ENCODE results near the gene ABCF2. TPM values are rescaled to one million over a fixed set of nuclear protein-coding genes. Genes with fewer than 3 reads are reported as not detected.

Gene ABCF2
- total RNA-seq, 2 donors from 2014 or later = 25.6 to 38.3 TPM

GRCh38 chr7:151246851-151247580, 20.0 kb upstream of the ABCF2 start:
- Histone ChIP-seq H3K27me3 (peaks cover 36% of the 10 kb centered on the region), H3K36me3 (no peaks in the 10 kb centered on the region), H3K9me3 (no peaks in the 10 kb centered on the region), H3K9ac (ENCODE audit: low read depth in 2 of 2, low read length in 2 of 2) (peak overlapping the region; percentile 27 to 51), H3K4me1 (peaks cover 8% of the 10 kb centered on the region), H3K27ac (no peak overlapping the region), H3K4me3 (peak overlapping the region; percentile 47)
- TF ChIP-seq CTCF (IDR thresholded peaks at IDR 0.05) = no peak
- intact Hi-C loops (cut with DNase I) = loop anchor here (10.0 kb wide), 1 partner anchor 122 kb away; no protein-coding TSS in a partner anchor
- no peak for DNase-seq

- intact Hi-C loops (cut with DNase I) = loop anchor here (10.0 kb wide), 1 partner anchor 121 kb away; no protein-coding TSS in a partner anchor
- Histone ChIP-seq H3K36me3 (no peaks in the 10 kb centered on the region), H3K9ac (ENCODE audit: low read depth in 2 of 2, low read length in 2 of 2) (no peak overlapping the region), H3K4me3 (no peak overlapping the region), H3K27me3 (peaks cover 33% of the 10 kb centered on the region), H3K9me3 (no peaks in the 10 kb centered on the region), H3K4me1 (peaks cover 8% of the 10 kb centered on the region), H3K27ac (no peak overlapping the region)
- no peak for DNase-seq
- no peak for TF ChIP-seq CTCF (IDR thresholded peaks at IDR 0.05)
Measured at GRCh38 chr7:151246102-151246850, 19.3 kb upstream of the ABCF2 start.

- H3K36me3 ChIP-seq = no peaks in the 10 kb centered on the region
- no peak overlapping the region for H3K27ac ChIP-seq
- intact Hi-C loops (cut with DNase I) = loop anchor here (10.0 kb wide), 1 partner anchor 121 kb away; no protein-coding TSS in a partner anchor
- peaks cover 32% of the 10 kb centered on the region for H3K27me3 ChIP-seq
- H3K4me1 ChIP-seq = peaks cover 8% of the 10 kb centered on the region
- no peak for DNase-seq
- H3K4me3 ChIP-seq = peak overlapping the region; percentile 32
- TF ChIP-seq CTCF (IDR thresholded peaks at IDR 0.05) = peak; percentile 66
- H3K9ac ChIP-seq (ENCODE audit: low read depth in 2 of 2, low read length in 2 of 2) = no peak overlapping the region
- H3K9me3 ChIP-seq = no peaks in the 10 kb centered on the region
Measured at GRCh38 chr7:151245360-151246101, 18.5 kb upstream of the ABCF2 start.

- Histone ChIP-seq H3K9ac (ENCODE audit: low read depth in 2 of 2, low read length in 2 of 2) (no peak overlapping the region), H3K4me1 (peaks cover 8% of the 10 kb centered on the region), H3K9me3 (no peaks in the 10 kb centered on the region), H3K27ac (no peak overlapping the region), H3K36me3 (no peaks in the 10 kb centered on the region), H3K27me3 (peaks cover 32% of the 10 kb centered on the region), H3K4me3 (peak overlapping the region; percentile 32)
- DNase-seq = no peak
- intact Hi-C loops (cut with DNase I) = loop anchor here (5.0 to 10.0 kb wide), 2 partner anchors 57 to 120 kb away; no protein-coding TSS in a partner anchor
- no peak for TF ChIP-seq CTCF (IDR thresholded peaks at IDR 0.05)
Measured at GRCh38 chr7:151244841-151245346, 17.9 kb upstream of the ABCF2 start.
